ENCODE data around the gene MEGF9.

Gene MEGF9

GRCh38 chr9:120702075-120702474 is 12.2 kb downstream of the MEGF9 start:
- no peak for DNase-seq

GRCh38 chr9:120701248-120701647 is 13.0 kb downstream of the MEGF9 start:
- DNase-seq = no peak

- DNase-seq = no peak
These were observed 15.5 kb downstream of the MEGF9 start for GRCh38 chr9:120698766-120699165.

GRCh38 chr9:120697448-120697847 is 16.8 kb downstream of the MEGF9 start:
- DNase-seq = no peak

GRCh38 chr9:120696551-120697230 is 17.6 kb downstream of the MEGF9 start:
- no peak for DNase-seq

- no peak for DNase-seq
These were observed 19.7 kb downstream of the MEGF9 start for GRCh38 chr9:120694559-120694958.

GRCh38 chr9:120693700-120694008 is 20.6 kb downstream of the MEGF9 start:
- DNase-seq = no peak

GRCh38 chr9:120692901-120693699 is 21.2 kb downstream of the MEGF9 start:
- no peak for DNase-seq

GRCh38 chr9:120690372-120690771 is 23.9 kb downstream of the MEGF9 start:
- DNase-seq = no peak

GRCh38 chr9:120689860-120690259 is 24.4 kb downstream of the MEGF9 start:
- no peak for DNase-seq

GRCh38 chr9:120688758-120689157 is 25.5 kb downstream of the MEGF9 start:
- DNase-seq = no peak

- DNase-seq = no peak
These were observed 31.1 kb downstream of the MEGF9 start for GRCh38 chr9:120683150-120683549.

GRCh38 chr9:120681121-120681520 is 33.1 kb downstream of the MEGF9 start:
- no peak for DNase-seq

GRCh38 chr9:120680579-120680978 is 33.7 kb downstream of the MEGF9 start:
- DNase-seq = no peak

- DNase-seq = no peak
These were observed 34.1 kb downstream of the MEGF9 start for GRCh38 chr9:120680161-120680560.

- no peak for DNase-seq
These were observed 36.3 kb downstream of the MEGF9 start for GRCh38 chr9:120677965-120678364.

- DNase-seq = no peak
These were observed 37.4 kb downstream of the MEGF9 start for GRCh38 chr9:120676767-120677402.

- DNase-seq = no peak
These were observed 45.9 kb downstream of the MEGF9 start for GRCh38 chr9:120668399-120668798.

GRCh38 chr9:120663950-120664349 is 50.3 kb downstream of the MEGF9 start:
- DNase-seq = no peak

GRCh38 chr9:120663380-120663779 is 50.9 kb downstream of the MEGF9 start:
- DNase-seq = no peak

- no peak for DNase-seq
These were observed 51.8 kb downstream of the MEGF9 start for GRCh38 chr9:120662513-120662912.

GRCh38 chr9:120659676-120660075 is 54.6 kb downstream of the MEGF9 start:
- no peak for DNase-seq

GRCh38 chr9:120659209-120659608 is 55.1 kb downstream of the MEGF9 start:
- DNase-seq = no peak

GRCh38 chr9:120655005-120655622 is 59.2 kb downstream of the MEGF9 start:
- no peak for DNase-seq
